ENCODE data around the gene E2F6. TPM values are rescaled to one million over a fixed set of nuclear protein-coding genes. Genes with fewer than 3 reads are reported as not detected.

Gene E2F6
- total RNA-seq, 1 donor from 2014 or later, result 12.2 TPM

DNA sequence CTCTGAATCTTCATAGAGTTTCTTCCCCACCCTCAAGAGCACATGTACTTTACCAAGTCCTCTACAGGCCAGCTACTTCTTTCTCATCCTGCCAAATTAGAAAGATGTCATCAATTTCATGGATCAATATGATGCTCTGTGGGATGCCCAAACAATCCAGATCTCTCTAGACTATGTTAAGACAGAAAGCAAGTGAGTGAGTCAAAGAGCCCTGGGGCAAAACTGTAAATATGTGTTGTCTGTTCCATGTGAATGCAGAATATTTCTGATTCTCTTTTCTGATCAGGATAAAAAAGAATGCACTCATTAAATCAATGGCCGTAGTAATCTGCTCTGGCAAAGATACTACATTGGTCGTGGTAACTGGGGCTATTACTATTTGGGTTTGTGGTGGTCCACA, 68.4 kb downstream of the E2F6 start:
- no peak for FAIRE-seq

DNA sequence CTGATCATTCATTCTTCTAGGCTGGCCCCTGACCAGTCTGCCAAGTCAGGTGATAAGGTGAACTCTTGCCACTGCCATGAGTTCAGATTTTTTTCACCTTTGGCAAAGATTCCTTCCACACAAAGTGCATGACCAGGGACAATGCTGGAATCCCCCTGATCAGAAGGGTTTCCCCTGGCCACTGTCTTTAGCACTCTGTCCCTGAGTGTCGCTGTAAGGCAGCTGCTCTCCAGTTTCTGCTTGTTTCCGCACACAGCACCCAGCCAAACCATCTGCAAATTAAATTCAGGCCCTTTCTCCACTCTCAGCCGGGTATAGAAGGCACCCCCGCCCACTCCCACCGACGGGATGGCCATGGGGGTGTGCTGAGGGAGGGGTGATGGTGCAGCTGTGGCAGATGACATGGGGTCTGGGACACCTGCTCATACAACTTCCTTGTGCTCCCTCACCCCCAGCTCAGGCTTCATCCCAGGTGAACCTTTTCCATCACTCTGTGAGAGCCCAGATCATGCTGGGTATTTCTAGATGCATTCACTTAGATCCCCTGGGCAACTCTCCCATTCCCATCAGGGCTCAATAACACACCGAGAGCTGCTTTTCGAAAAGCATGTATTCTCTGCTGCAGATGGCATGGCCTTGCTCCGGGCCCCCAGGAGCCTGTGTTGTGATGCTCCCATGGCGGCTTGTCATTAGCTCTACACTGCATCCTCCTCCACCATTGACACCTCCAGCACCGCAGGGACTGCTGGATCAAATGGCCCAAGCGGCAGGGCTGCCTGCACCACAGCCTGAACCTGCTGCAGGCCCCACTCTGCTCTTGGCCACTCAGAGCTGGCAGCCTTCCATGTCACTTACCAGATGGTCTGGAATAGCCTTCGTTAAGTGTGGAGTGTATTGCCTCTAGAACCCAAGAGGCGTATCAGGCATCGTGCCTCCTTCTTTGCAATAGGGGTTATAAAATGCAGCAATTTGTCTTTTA, 69.2 kb downstream of the E2F6 start:
- DNase-seq (ENCODE audit: low spot score in 2 of 2), result no peak
- no peak for FAIRE-seq

More for the DNA sequence above, 68.4 kb downstream of the E2F6 start:
- no peak for DNase-seq (ENCODE audit: low spot score in 2 of 2)

DNA sequence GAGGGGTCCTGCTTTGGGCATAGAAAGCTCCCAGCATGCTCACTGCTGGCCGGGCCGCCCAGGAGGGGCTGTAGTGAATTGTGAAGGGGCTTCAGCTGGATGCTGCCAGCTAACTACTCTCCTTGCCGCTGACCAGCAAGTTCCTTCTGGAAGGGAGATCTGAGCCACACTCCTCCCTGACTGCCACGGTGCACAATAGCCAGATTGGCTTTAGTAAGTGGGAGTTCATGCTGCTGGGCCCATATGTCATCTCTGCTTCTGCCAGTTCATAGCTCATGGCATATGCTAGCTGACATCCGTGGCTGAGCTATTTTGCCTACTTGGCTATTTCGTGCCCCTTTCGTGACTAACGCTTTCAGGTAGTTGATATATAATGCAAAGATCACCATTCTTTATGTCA, 69.9 kb downstream of the E2F6 start:
- DNase-seq (ENCODE audit: low spot score in 2 of 2), result no peak
- FAIRE-seq, result no peak

DNA sequence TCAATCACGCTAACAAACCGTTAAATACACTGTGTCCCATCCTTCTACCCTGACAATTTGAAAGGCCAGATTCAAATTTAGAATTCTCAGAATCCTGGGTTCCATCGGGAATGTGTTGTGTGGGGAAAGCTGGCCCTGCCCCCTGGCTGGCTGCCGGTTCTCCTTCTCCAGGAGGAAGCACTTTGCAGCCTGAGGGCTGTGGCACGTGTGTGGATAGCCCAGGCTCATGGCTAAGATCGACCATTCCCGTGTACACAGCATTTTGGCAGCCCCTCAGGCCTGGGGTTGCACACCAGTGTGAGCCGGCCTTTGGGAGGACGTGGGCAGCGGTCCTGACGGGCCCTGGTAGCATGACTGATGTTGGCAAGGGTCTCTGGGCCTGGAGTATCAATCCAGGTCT, 70.6 kb downstream of the E2F6 start:
- no peak for DNase-seq (ENCODE audit: low spot score in 2 of 2)
- FAIRE-seq, result no peak

Other genes with a start within 250 kb of the E2F6 start
- 50.5 TPM for gene ROCK2, start 121.5 kb downstream of the E2F6 start, total RNA-seq
- 3.7 TPM for gene GREB1, start 67.9 kb upstream of the E2F6 start, total RNA-seq
- gene NTSR2, start 204.0 kb upstream of the E2F6 start, total RNA-seq, result 0.82 TPM